Natural killer cell treated with Interleukin-12 subunit alpha and Interleukin-12 subunit beta and Interleukin-15 and Interleukin-18, amount 100 ng/mL, for 72 hours (primary cell): ENCODE data around the gene WIPF2. TPM values are rescaled to one million over a fixed set of nuclear protein-coding genes. Genes with fewer than 3 reads are reported as not detected.

Source experiments
- ATAC-seq, 2 donors: fragments of 150-1000 bp; cut with Tn5 transposase in 1 of 2; sonication (Bioruptor Pico), chemical (Tn5 transposase) in 1 of 2; 2 replicates each; pipeline ENCODE4 v1.10.0; 2021
- DNase-seq: peaks from one replicate; pipeline ENCODE4 v3.0.0; 2022; ENCODE audit warnings: low spot score
- H3K27ac Mint-ChIP-seq, 2 donors: 1 replicate in 1 of 2; 2 replicates in 1 of 2; pipeline ENCODE4 v1.8.0; 2022; ENCODE audit warnings: mixed read lengths in 2 of 2, mild to moderate bottlenecking in 1 of 2, moderate library complexity in 1 of 2
- H3K27me3 Mint-ChIP-seq, 2 donors: 1 replicate in 1 of 2; 2 replicates in 1 of 2; pipeline ENCODE4 v1.8.0; 2022; ENCODE audit warnings: mixed read lengths in 2 of 2
- H3K36me3 Mint-ChIP-seq: one replicate; pipeline ENCODE4 v1.8.0; 2022; ENCODE audit warnings: mixed read lengths
- H3K4me1 Mint-ChIP-seq, 2 donors: 1 replicate in 1 of 2; 2 replicates in 1 of 2; pipeline ENCODE4 v1.8.0; 2022; ENCODE audit warnings: low read depth in 2 of 2, mixed read lengths in 2 of 2, mild to moderate bottlenecking in 1 of 2
- H3K4me3 Mint-ChIP-seq: one replicate; pipeline ENCODE4 v1.8.0; 2022; ENCODE audit warnings: mixed read lengths
- H3K9me3 Mint-ChIP-seq: 2 replicates; pipeline ENCODE4 v1.8.0; 2022; ENCODE audit warnings: mixed read lengths
- total RNA-seq, 2 donors: library from RNA; stranded (reverse); gene quantifications; one replicate each; pipeline ENCODE4 v1.2.3, GENCODE V29; 2022

The WIPF2 gene
- total RNA-seq, 2 donors from 2014 or later: 32.4 to 34.6 TPM

DNA sequence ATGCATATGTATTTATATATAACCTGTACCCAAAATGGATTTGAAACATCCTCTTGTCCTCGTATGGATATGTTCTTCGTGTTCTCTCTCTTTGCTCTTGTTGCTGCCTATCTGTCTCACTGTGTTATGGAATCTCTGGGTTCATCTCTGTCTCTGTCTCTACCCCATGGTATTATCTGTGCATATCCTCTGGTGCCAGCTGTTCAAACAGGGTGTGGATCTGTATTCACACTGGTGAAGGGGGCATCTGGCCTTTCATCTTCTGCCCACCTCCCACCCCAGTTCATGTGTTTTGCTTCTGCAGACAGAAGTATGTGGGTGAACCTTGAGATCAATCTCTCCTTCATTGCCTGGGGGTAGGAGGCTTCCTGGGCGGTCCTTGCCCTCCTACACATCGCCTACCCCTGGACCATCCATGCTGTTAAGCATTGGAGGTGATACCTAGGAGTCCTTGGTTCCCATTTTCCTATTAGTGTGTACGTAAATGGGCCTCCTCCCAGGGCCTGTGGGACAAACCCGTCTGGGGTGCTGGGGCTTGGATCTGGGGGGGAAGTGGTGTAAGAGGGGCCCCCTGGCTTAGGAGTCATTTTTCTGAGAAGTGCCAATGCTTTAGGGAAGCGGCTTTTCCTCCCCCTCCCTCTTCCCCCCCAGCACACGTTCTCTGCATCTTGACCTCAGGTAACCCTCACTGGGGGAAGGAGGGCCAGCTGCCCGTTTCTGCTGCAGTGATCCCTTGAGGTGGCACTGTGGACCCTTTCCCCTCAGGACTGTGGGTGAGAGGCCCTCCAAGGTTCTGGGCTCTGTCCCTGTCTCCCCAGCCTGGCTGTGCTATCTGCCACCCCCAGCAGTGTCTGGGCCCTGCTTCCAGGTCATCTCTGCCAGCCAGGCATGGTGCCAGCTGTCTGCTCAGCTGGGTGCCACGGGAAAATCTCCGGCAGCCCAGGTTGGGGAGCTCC is 111.0 kb downstream of the WIPF2 start:
- DNase-seq (no peak), ATAC-seq (peak; percentile 3 to 43)
- H3K27ac Mint-ChIP-seq: peak overlapping the region; percentile 10 to 29
- H3K9me3 Mint-ChIP-seq: no peaks in the 10 kb centered on the region
- H3K4me3 Mint-ChIP-seq: peak overlapping the region; percentile 64
- no peaks in the 10 kb centered on the region for H3K27me3 Mint-ChIP-seq
- H3K36me3 Mint-ChIP-seq: no peaks in the 10 kb centered on the region
- H3K4me1 Mint-ChIP-seq: peaks cover 58 to 60% of the 10 kb centered on the region in 2 donors

DNA sequence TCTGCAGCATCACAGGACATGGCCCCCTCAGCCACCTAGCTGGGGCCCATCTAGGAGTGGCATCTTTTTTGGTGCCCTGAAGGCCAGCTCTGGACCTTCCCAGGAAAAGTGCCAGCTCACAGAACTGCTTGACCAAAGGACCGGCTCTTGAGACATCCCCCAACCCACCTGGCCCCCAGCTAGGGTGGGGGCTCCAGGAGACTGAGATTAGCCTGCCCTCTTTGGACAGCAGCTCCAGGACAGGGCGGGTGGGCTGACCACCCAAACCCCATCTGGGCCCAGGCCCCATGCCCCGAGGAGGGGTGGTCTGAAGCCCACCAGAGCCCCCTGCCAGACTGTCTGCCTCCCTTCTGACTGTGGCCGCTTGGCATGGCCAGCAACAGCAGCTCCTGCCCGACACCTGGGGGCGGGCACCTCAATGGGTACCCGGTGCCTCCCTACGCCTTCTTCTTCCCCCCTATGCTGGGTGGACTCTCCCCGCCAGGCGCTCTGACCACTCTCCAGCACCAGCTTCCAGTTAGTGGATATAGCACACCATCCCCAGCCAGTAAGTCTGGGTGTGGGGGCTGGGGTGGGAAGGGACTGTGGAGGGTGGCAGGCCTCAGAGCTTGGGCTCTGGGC is 111.9 kb downstream of the WIPF2 start:
- H3K9me3 Mint-ChIP-seq: no peaks in the 10 kb centered on the region
- H3K27ac Mint-ChIP-seq: peak overlapping the region; percentile 10 to 29
- peaks cover 51 to 54% of the 10 kb centered on the region in 2 donors for H3K4me1 Mint-ChIP-seq
- peak overlapping the region; percentile 56 for H3K4me3 Mint-ChIP-seq
- no peaks in the 10 kb centered on the region for H3K36me3 Mint-ChIP-seq
- DNase-seq: no peak
- no peaks in the 10 kb centered on the region for H3K27me3 Mint-ChIP-seq
- ATAC-seq: no peak

DNA sequence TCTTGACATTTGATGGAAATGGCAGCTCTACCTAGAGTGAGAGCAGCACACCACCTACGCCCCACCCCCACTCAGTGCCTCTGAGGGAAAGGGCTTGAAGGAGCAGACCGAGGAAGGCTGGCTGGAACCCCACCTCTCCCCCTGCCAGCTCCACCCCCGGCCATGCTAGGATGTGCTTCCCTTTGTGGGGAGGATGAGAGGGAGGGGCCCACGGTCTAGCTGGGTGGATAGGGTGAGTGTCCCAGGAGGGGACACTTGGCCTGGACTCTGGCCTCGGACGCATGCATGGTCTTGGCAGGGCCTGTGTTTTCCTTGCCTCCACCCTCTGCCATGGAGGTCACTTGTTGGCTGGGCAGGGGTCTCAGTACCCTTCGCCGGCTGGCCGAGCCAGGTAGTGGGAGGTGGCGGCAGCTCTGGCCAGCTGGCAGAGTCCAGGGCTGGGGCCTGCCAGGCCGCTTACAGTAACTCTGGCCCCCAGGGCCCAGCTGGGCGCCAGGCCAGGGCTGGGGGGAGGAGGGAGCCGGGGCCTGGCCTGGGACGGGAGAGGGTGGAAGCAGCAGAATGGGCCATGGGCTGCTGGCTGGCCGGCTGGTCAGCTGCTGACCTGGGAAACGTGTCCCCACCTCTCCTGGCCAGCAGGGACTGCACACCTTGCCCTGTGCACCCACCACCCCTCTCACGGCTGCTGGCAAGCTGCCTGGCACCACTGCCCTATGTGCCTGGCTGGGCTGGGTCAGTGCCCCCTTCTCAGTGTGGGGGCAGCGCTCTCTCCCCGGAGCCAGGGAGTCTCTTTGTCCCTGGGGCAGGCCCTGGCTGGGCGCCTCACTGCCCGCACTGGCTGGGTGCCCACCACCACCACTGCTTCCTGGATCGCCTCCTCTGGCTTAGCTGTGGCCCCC is 112.9 kb downstream of the WIPF2 start:
- ATAC-seq (peak in 1 of 2 donors; percentile 14), DNase-seq (no peak)
- H3K4me3 Mint-ChIP-seq: peak overlapping the region; percentile 56
- H3K4me1 Mint-ChIP-seq: peaks cover 42 to 45% of the 10 kb centered on the region in 2 donors
- H3K9me3 Mint-ChIP-seq: no peaks in the 10 kb centered on the region
- H3K36me3 Mint-ChIP-seq: no peaks in the 10 kb centered on the region
- no peaks in the 10 kb centered on the region for H3K27me3 Mint-ChIP-seq
- H3K27ac Mint-ChIP-seq: peak overlapping the region; percentile 28 to 29

Other genes starting within 250 kb of the WIPF2 start
- gene PSMD3, start 238.5 kb upstream of the WIPF2 start, total RNA-seq: 100 to 1,000 TPM; 148 to 163 TPM
- under 1 TPM in 1 of 2 donors, not detected in 1; 0.78 TPM for gene CSF3, start 203.9 kb upstream of the WIPF2 start, total RNA-seq
- 100 to 1,000 TPM in 1 of 2 donors, 10 to 100 TPM in 1; 91.5 to 147 TPM for gene MED24, start 164.9 kb upstream of the WIPF2 start, total RNA-seq
- gene THRA, start 156.3 kb upstream of the WIPF2 start, total RNA-seq: 10 to 100 TPM in 1 of 2 donors, 1 to 10 TPM in 1; 4.9 to 10.9 TPM
- 1 to 10 TPM; 1.4 to 5.4 TPM for gene NR1D1, start 118.7 kb upstream of the WIPF2 start, total RNA-seq
- gene MSL1, start 97.3 kb upstream of the WIPF2 start, total RNA-seq: 100 to 1,000 TPM in 1 of 2 donors, 10 to 100 TPM in 1; 79.8 to 102 TPM
- 100 to 1,000 TPM in 1 of 2 donors, 10 to 100 TPM in 1; 83.1 to 101 TPM for gene CASC3, start 78.8 kb upstream of the WIPF2 start, total RNA-seq
- gene RAPGEFL1, start 41.8 kb upstream of the WIPF2 start, total RNA-seq: 10 to 100 TPM in 1 of 2 donors, 1 to 10 TPM in 1; 5.9 to 17.2 TPM
- 100 to 1,000 TPM in 1 of 2 donors, 10 to 100 TPM in 1; 79.2 to 172 TPM for gene CDC6, start 68.6 kb downstream of the WIPF2 start, total RNA-seq
- 10 to 100 TPM; 26.4 to 37.8 TPM for gene RARA, start 89.9 kb downstream of the WIPF2 start, total RNA-seq
- gene GJD3, start 145.4 kb downstream of the WIPF2 start, total RNA-seq: not detected
- 100 to 1,000 TPM in 1 of 2 donors, 10 to 100 TPM in 1; 96.7 to 116 TPM for gene TOP2A, start 198.6 kb downstream of the WIPF2 start, total RNA-seq
- gene IGFBP4, start 224.1 kb downstream of the WIPF2 start, total RNA-seq: under 1 TPM; 0.59 to 0.88 TPM